ENCODE data around the gene DRD4. TPM values are rescaled to one million over a fixed set of nuclear protein-coding genes. Genes with fewer than 3 reads are reported as not detected.
A peak's percentile ranks its signal among the peaks of the same experiment; 100 is the strongest.

The DRD4 gene
- total and polyA plus RNA-seq, 2 donors (not counting 1 experiment from before 2014, with no cell fraction given): not detected

GRCh38 chr11:638631-639331, 1.7 kb downstream of the DRD4 start:
- H3K27me3 Mint-ChIP-seq: peaks cover 28% of the 10 kb centered on the region
- CTCF ChIA-PET: no interaction called here
- Histone ChIP-seq H3K27me3 (replicated peaks in 1 of 4; ENCODE audit: control extremely low read depth in 1 of 4, control insufficient read depth in 3 of 4, insufficient read depth in 4 of 4, low read length in 3 of 4) (peaks cover 0 to 38% (median 20%) of the 10 kb centered on the region in 4 experiments), H3K4me3 (ENCODE audit: control extremely low read depth in 1 of 5, extremely low read depth in 1 of 5, insufficient read depth in 1 of 5, low read depth in 2 of 5, low read length in 4 of 5) (no peak overlapping the region), H4K20me1 (ENCODE audit: control insufficient read depth, insufficient read depth, low read length, poor library complexity, severe bottlenecking) (peaks cover 16% of the 10 kb centered on the region), H3K4me2 (replicated peaks; ENCODE audit: low read depth, low read length, poor library complexity, severe bottlenecking) (peak overlapping the region; percentile 76), H2AFZ (ENCODE audit: insufficient read depth, low read depth, low read length, poor library complexity, severe bottlenecking) (no peak overlapping the region), H3K9me3 (ENCODE audit: control extremely low read depth in 1 of 3, control insufficient read depth in 2 of 3, insufficient read depth in 1 of 3, low read length in 2 of 3) (peaks cover 0 to 7% (median 0%) of the 10 kb centered on the region in 3 donors), H3K4me1 (ENCODE audit: control insufficient read depth in 2 of 2, insufficient read depth in 2 of 2, low read length in 2 of 2) (peaks cover 24 to 28% of the 10 kb centered on the region in 2 donors), H3K79me2 (ENCODE audit: control insufficient read depth, insufficient read depth, low read length) (peaks cover 2% of the 10 kb centered on the region), H3K36me3 (replicated peaks in 1 of 2; ENCODE audit: control extremely low read depth in 1 of 2, control insufficient read depth in 1 of 2, extremely low read depth in 1 of 2, insufficient read depth in 2 of 2, low read length in 1 of 2) (no peaks in the 10 kb centered on the region), H3K9ac (ENCODE audit: low read length) (no peak overlapping the region), H3K27ac (ENCODE audit: low read length in 2 of 2) (no peak overlapping the region)
- no peak overlapping the region for H3K27ac Mint-ChIP-seq
- intact Hi-C loops (cut with micrococcal nuclease): no loop called here
- no peak for TF ChIP-seq CTCF (IDR thresholded peaks at IDR 0.05)
- no peak for TF ChIP-seq EZH2 (IDR thresholded peaks at IDR 0.05; ENCODE audit: borderline replicate concordance, insufficient read depth, low read depth, low read length, poor library complexity, severe bottlenecking)
- 80% methylated on average over 21 of the region's 28 CpGs for WGBS (ENCODE audit: insufficient coverage)
- peak overlapping the region; percentile 41 for H3K4me3 Mint-ChIP-seq
- DNase-seq: no peak
- peaks cover 21% of the 10 kb centered on the region for H3K4me1 Mint-ChIP-seq
- ATAC-seq (ENCODE audit: low read depth): no peak
- POLR2A ChIA-PET: interaction anchor here (0.6 kb wide), 1 partner anchor 11 kb away, joined by 3 read pairs; no protein-coding TSS in a partner anchor
- H3K9me3 Mint-ChIP-seq (ENCODE audit: insufficient read depth): no peaks in the 10 kb centered on the region

GRCh38 chr11:639332-639955, 2.4 kb downstream of the DRD4 start:
- Histone ChIP-seq H3K27me3 (replicated peaks in 1 of 4; ENCODE audit: control extremely low read depth in 1 of 4, control insufficient read depth in 3 of 4, insufficient read depth in 4 of 4, low read length in 3 of 4) (peaks cover 0 to 38% (median 20%) of the 10 kb centered on the region in 4 experiments), H4K20me1 (ENCODE audit: control insufficient read depth, insufficient read depth, low read length, poor library complexity, severe bottlenecking) (peaks cover 16% of the 10 kb centered on the region), H3K4me2 (replicated peaks; ENCODE audit: low read depth, low read length, poor library complexity, severe bottlenecking) (peak overlapping the region; percentile 76), H3K79me2 (ENCODE audit: control insufficient read depth, insufficient read depth, low read length) (peaks cover 2% of the 10 kb centered on the region), H3K4me3 (ENCODE audit: control extremely low read depth in 1 of 5, extremely low read depth in 1 of 5, insufficient read depth in 1 of 5, low read depth in 2 of 5, low read length in 4 of 5) (no peak overlapping the region), H3K27ac (ENCODE audit: low read length in 2 of 2) (no peak overlapping the region), H3K36me3 (replicated peaks in 1 of 2; ENCODE audit: control extremely low read depth in 1 of 2, control insufficient read depth in 1 of 2, extremely low read depth in 1 of 2, insufficient read depth in 2 of 2, low read length in 1 of 2) (no peaks in the 10 kb centered on the region), H3K9me3 (ENCODE audit: control extremely low read depth in 1 of 3, control insufficient read depth in 2 of 3, insufficient read depth in 1 of 3, low read length in 2 of 3) (peaks cover 0 to 7% (median 0%) of the 10 kb centered on the region in 3 donors), H2AFZ (ENCODE audit: insufficient read depth, low read depth, low read length, poor library complexity, severe bottlenecking) (no peak overlapping the region), H3K9ac (ENCODE audit: low read length) (no peak overlapping the region), H3K4me1 (ENCODE audit: control insufficient read depth in 2 of 2, insufficient read depth in 2 of 2, low read length in 2 of 2) (peaks cover 24 to 28% of the 10 kb centered on the region in 2 donors)
- Mint-ChIP-seq H3K4me3 (peak overlapping the region; percentile 29), H3K27me3 (peaks cover 27% of the 10 kb centered on the region), H3K9me3 (ENCODE audit: insufficient read depth) (no peaks in the 10 kb centered on the region), H3K27ac (no peak overlapping the region), H3K4me1 (peaks cover 21% of the 10 kb centered on the region)
- ChIA-PET CTCF (no interaction called here), POLR2A (interaction anchor here (0.6 kb wide), 2 partner anchors 11 to 13 kb away, joined by 3 read pairs; no protein-coding TSS in a partner anchor)
- TF ChIP-seq CTCF (IDR thresholded peaks at IDR 0.05): no peak
- 9% methylated on average over 80 of the region's 80 CpGs for WGBS (ENCODE audit: insufficient coverage)
- intact Hi-C loops (cut with micrococcal nuclease): no loop called here
- DNase-seq: peak; percentile 38
- no peak for ATAC-seq (ENCODE audit: low read depth)

Data from B cell (primary cell).